OCI-LY3 (cell line): ENCODE results near the gene THAP10.

ENCODE experiments used
- H2AFZ ChIP-seq: fragments of 200-600, 300-600 bp; shearing (Covaris generic); 2 replicates; pipeline ENCODE4 v1.6.0; 2014; ENCODE audit warnings: antibody characterized with exemption, low read depth, low read length
- H3K27ac ChIP-seq: fragments of 200-600, 300-600 bp; sonication (generic); 2 replicates; pipeline ENCODE4 v1.5.1; 2014; ENCODE audit warnings: mild to moderate bottlenecking, low read length, moderate library complexity, mixed read lengths
- H3K27me3 ChIP-seq: fragments of 200-600, 300-600 bp; sonication (generic); 2 replicates; pipeline ENCODE4 v1.6.1; 2014; ENCODE audit warnings: low read depth, low read length, mixed read lengths
- H3K36me3 ChIP-seq: fragments of 200-600, 300-600 bp; sonication (generic); replicated peaks from 2 replicates; pipeline ENCODE3; 2014; ENCODE audit warnings: low read depth, low read length, mixed read lengths
- H3K4me1 ChIP-seq: fragments of 300-600, 200-600 bp; sonication (generic); 2 replicates; pipeline ENCODE4 v1.6.1; 2014; ENCODE audit warnings: low read length, mixed read lengths
- H3K4me2 ChIP-seq: fragments of 200-600, 300-600 bp; sonication (generic); 2 replicates; pipeline ENCODE4 v1.6.1; 2014; ENCODE audit warnings: low read length, mixed read lengths
- H3K4me3 ChIP-seq: fragments of 300-600, 200-600 bp; sonication (generic); 2 replicates; pipeline ENCODE4 v1.5.1; 2014; ENCODE audit warnings: antibody characterized with exemption, mild to moderate bottlenecking, low read length, moderate library complexity
- H3K79me2 ChIP-seq: fragments of 300-600, 200-600 bp; shearing (Covaris generic); 2 replicates; pipeline ENCODE4 v1.6.1; 2014; ENCODE audit warnings: mild to moderate bottlenecking, low read length, mixed read lengths
- H3K9ac ChIP-seq: fragments of 300-600, 200-600 bp; shearing (Covaris generic); 2 replicates; pipeline ENCODE4 v1.6.0; 2014; ENCODE audit warnings: mild to moderate bottlenecking, low read length, moderate library complexity
- H3K9me3 ChIP-seq: fragments of 200-600, 300-600 bp; shearing (Covaris generic); 2 replicates; pipeline ENCODE4 v1.6.1; 2014; ENCODE audit warnings: low read length, mixed read lengths; ENCODE audit not compliant: insufficient read depth
- H4K20me1 ChIP-seq: fragments of 200-600, 300-600 bp; sonication (generic); 2 replicates; pipeline ENCODE4 v1.6.1; 2016; ENCODE audit warnings: low read length, mixed read lengths; ENCODE audit not compliant: insufficient read depth
- CTCF ChIP-seq: fragments of 200-600, 300-600 bp; sonication (generic); IDR thresholded peaks from 2 replicates; pipeline ENCODE4 v1.5.1; 2014; ENCODE audit warnings: antibody characterized with exemption, low read length, low read depth
- EZH2phosphoT487 ChIP-seq: fragments of 200-600 bp; shearing (Covaris generic); IDR thresholded peaks from 2 replicates; pipeline ENCODE4 v1.6.1; 2018; ENCODE audit warnings: antibody characterized with exemption, mixed run types, low read depth

THAP10 gene

DNA sequence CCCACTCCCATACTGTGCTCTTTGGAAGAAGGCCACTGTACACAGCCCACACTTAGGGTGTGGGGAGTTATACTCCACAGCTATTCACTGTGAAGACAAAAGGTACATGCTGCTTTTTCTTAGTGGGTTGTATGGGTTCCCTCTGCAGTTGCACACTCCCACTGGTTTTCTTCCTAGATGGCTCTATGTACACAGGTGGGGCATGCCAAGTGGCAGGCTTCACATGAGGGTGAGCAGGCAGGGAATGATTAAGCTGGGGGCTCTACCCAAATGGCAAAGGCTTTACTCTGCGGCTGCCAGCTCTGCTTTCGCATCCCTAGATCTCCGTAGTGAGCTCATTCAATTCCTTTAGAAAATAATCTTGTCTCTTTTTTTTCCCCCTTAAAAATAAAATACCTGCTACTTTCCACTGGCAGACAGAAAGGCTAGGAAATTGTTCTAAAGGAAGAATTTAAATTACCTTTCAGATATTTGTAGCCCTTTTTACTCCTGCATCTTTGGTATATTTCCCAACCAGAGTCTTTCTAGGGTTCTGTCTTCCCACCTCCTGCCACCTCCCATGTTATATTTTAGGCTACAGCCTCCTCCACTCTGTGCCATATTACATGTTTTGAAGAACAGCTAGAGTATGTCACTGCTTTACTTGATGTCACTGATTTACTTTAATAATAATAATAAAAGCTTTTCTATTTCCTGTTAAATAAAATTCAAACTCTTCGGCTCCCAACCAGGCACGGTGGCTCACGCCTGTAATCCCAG is 46.5 kb downstream of the THAP10 start:
- H3K4me2 ChIP-seq, result no peak overlapping the region
- H3K27ac ChIP-seq, result no peak overlapping the region
- TF ChIP-seq EZH2phosphoT487, result no peak
- H3K9ac ChIP-seq, result no peak overlapping the region
- H3K27me3 ChIP-seq, result peaks cover 28% of the 10 kb centered on the region; the same call in 1 of the 2 replicates
- H3K9me3 ChIP-seq, result no peaks in the 10 kb centered on the region
- H3K79me2 ChIP-seq, result no peaks in the 10 kb centered on the region
- no peaks in the 10 kb centered on the region for H3K4me1 ChIP-seq
- H3K4me3 ChIP-seq, result no peak overlapping the region
- no peak overlapping the region for H2AFZ ChIP-seq
- H3K36me3 ChIP-seq, result no peaks in the 10 kb centered on the region
- H4K20me1 ChIP-seq, result no peaks in the 10 kb centered on the region

DNA sequence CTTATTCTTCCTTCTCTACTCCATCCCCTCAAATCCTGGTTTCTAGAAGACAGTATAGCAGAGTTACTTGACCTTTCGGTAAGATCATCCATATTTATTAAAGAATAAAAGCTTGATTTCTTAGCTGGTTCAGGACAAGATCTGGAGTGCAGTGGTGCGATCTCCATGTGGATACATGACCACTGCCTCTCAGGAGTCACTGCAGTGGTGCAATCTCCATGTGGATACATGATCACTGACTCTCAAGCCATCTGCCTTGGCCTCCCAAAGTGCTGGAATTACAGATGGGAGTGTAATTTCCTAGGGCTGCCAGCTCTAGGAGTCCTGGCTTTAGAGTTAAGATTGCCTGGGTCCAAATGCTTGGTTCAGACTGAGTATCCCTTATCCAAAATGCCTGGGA is 54.8 kb downstream of the THAP10 start:
- no peak for TF ChIP-seq EZH2phosphoT487
- TF ChIP-seq CTCF, result no peak
- no peak overlapping the region for H3K4me3 ChIP-seq
- no peaks in the 10 kb centered on the region for H3K36me3 ChIP-seq
- no peaks in the 10 kb centered on the region for H3K9me3 ChIP-seq
- H3K27ac ChIP-seq, result no peak overlapping the region
- H2AFZ ChIP-seq, result no peak overlapping the region
- 0 out of 2 replicates have a peak, but pooled peaks cover 1% of the 10 kb centered on the region for H3K27me3 ChIP-seq
- H3K9ac ChIP-seq, result no peak overlapping the region
- H3K79me2 ChIP-seq, result no peaks in the 10 kb centered on the region
- no peaks in the 10 kb centered on the region for H4K20me1 ChIP-seq
- H3K4me2 ChIP-seq, result no peak overlapping the region
- no peaks in the 10 kb centered on the region for H3K4me1 ChIP-seq

- no peaks in the 10 kb centered on the region for H3K79me2 ChIP-seq
- H3K27me3 ChIP-seq, result no peaks in the 10 kb centered on the region
- H4K20me1 ChIP-seq, result no peaks in the 10 kb centered on the region
- TF ChIP-seq EZH2phosphoT487 (no peak), CTCF (no peak)
- no peaks in the 10 kb centered on the region for H3K9me3 ChIP-seq
- H3K9ac ChIP-seq, result no peak overlapping the region
- no peaks in the 10 kb centered on the region for H3K36me3 ChIP-seq
- H3K27ac ChIP-seq, result no peak overlapping the region
- no peaks in the 10 kb centered on the region for H3K4me1 ChIP-seq
- no peak overlapping the region for H3K4me2 ChIP-seq
- no peak overlapping the region for H3K4me3 ChIP-seq
- no peak overlapping the region for H2AFZ ChIP-seq
These were observed 56.4 kb downstream of the THAP10 start for GRCh38 chr15:70835841-70836240.

DNA sequence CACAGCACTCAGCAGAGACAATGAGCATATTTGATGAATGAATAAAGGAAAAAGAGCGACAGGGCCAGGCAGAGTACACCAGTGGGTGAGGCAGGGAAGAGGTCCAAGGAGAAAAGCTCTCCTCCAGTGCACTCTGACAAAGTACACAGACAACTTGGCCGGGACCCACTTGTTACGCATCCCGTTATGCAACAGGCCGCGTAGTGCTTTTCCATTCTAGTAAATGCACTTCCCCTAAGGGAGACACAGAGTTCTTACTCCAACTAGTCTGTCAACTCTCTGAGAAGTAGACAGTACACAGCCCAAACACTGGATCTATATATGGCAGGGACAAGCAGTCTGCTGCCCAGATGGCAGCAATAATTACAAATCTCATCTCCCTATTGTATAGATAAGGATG is 56.8 kb downstream of the THAP10 start:
- no peak overlapping the region for H2AFZ ChIP-seq
- H3K9me3 ChIP-seq, result no peaks in the 10 kb centered on the region
- TF ChIP-seq CTCF, result no peak
- TF ChIP-seq EZH2phosphoT487, result no peak
- H3K4me2 ChIP-seq, result no peak overlapping the region
- no peaks in the 10 kb centered on the region for H3K4me1 ChIP-seq
- no peaks in the 10 kb centered on the region for H4K20me1 ChIP-seq
- H3K27me3 ChIP-seq, result no peaks in the 10 kb centered on the region
- no peak overlapping the region for H3K27ac ChIP-seq
- no peak overlapping the region for H3K9ac ChIP-seq
- H3K4me3 ChIP-seq, result no peak overlapping the region
- H3K79me2 ChIP-seq, result no peaks in the 10 kb centered on the region
- no peaks in the 10 kb centered on the region for H3K36me3 ChIP-seq
